ENCODE data around the gene CYGB. TPM values are rescaled to one million over a fixed set of nuclear protein-coding genes. Genes with fewer than 3 reads are reported as not detected.

The CYGB gene
- polyA plus RNA-seq, 1 donor: 22.7 TPM

GRCh38 chr17:76500747-76501017, 36.8 kb downstream of the CYGB start:
- DNase-seq: no peak

- DNase-seq: no peak
These were observed 37.3 kb downstream of the CYGB start for GRCh38 chr17:76500074-76500746.

GRCh38 chr17:76499267-76499667, 38.2 kb downstream of the CYGB start:
- no peak for DNase-seq

- DNase-seq: no peak
These were observed 38.6 kb downstream of the CYGB start for GRCh38 chr17:76498876-76499251.

GRCh38 chr17:76497979-76498875, 39.3 kb downstream of the CYGB start:
- peak; percentile 67 for DNase-seq

- no peak for DNase-seq
These were observed 39.9 kb downstream of the CYGB start for GRCh38 chr17:76497699-76497978.

- DNase-seq: no peak
These were observed 41.0 kb downstream of the CYGB start for GRCh38 chr17:76496464-76496863.

- DNase-seq: no peak
These were observed 41.7 kb downstream of the CYGB start for GRCh38 chr17:76495663-76496400.

GRCh38 chr17:76493505-76494167, 43.9 kb downstream of the CYGB start:
- DNase-seq: no peak

GRCh38 chr17:76492989-76493501, 44.5 kb downstream of the CYGB start:
- peak; percentile 54 for DNase-seq

GRCh38 chr17:76492123-76492988, 45.2 kb downstream of the CYGB start:
- DNase-seq: no peak

- DNase-seq: no peak
These were observed 46.0 kb downstream of the CYGB start for GRCh38 chr17:76491271-76492122.

- no peak for DNase-seq
These were observed 47.3 kb downstream of the CYGB start for GRCh38 chr17:76490112-76490710.

GRCh38 chr17:76487451-76488192, 49.9 kb downstream of the CYGB start:
- DNase-seq: no peak

- DNase-seq: no peak
These were observed 51.9 kb downstream of the CYGB start for GRCh38 chr17:76485569-76485968.

GRCh38 chr17:76484228-76484725, 53.2 kb downstream of the CYGB start:
- no peak for DNase-seq

GRCh38 chr17:76481071-76481655, 56.3 kb downstream of the CYGB start:
- no peak for DNase-seq

- DNase-seq: peak; percentile 57
These were observed 56.9 kb downstream of the CYGB start for GRCh38 chr17:76480632-76481031.

- DNase-seq: no peak
These were observed 57.9 kb downstream of the CYGB start for GRCh38 chr17:76479515-76480060.

All from hindlimb muscle (tissue), 1 donor.